HUDEP-2 (cell line): ENCODE data around the gene VCAN.

Source experiments
- DNase-seq, 76 experiments: peaks; one replicate each; lab custom pipeline; 2025; ENCODE audit not compliant: unreplicated experiment in 76 of 76; lab: John Stamatoyannopoulos, UW

VCAN gene

GRCh38 chr5:83467371-83468035 lies 4.0 kb upstream of the VCAN start:
- no peak for DNase-seq

DNA sequence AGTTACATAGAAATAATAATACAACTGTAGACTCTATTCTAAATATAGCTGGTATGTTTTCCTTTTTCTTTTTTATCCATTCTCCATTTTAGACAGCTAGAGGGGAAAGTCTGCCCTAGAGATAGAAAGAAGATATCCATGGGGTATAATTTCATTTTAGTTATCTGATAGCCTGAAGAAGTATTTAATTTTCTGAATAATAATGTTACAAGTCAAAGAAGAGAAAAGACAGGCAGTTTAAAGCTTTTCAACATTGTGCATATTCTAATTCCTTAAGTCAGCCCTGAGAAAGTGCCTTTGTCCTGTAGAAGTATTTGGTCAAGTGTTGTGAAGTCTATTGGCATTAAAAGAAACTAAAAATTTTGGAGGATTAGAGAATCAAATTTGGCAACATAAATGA lies 2.5 kb upstream of the VCAN start:
- DNase-seq: no peak

DNA sequence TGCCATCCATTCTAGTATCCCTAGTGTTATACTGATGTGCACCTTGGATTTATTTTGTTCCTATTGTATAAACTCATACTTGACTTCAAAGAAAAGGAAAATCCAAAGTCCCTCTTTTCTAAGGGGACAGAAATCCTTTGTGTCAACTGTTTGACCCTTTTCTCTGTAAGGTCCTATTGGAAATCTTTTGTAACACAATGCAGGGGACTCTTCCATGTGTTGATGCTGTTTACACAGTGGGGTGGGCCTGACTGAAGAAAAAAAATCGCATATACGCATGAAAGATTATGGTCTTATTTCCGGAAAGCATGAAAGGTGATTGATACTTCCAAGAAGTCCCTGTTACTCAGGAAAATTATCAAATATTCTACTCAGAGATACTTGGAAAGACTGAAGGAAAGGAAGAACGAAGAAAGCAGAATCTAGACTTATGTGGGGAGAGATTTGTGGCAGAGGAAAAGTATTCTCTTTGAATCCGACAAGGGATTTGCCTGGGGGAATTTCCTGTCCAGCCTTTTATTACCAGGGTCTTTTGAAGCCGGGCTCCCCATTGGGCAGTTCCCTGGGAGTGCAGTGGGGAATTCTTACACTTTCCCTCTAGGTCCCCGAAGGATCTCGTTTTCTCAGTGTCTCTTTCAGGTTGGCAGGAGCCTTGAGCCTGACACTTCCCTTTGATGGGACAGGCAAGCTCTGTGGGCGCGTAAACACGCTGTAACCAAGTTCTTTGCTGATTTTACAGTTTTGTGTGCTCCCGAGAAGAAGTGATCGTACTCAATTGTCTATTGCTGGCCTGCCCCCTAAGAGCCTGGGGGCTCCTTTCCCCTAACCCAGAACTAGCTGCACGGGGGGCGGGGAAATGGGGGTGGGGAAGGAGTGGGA lies 779 bp upstream of the VCAN start:
- no peak for DNase-seq

DNA sequence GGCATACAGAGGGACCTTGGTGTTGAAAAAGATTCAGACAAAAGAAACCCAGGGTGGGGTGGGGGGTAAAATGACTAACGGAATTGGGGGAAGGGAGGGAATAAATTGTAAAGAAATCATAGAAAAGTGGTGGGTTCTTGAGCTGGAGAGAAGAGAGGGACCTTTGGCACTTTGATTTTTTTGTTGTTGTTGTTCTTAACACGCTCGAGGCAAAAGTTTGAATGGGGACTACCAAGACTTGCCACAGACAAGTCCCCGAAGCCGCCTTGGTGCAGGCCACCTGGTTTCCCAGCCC lies 616 bp downstream of the VCAN start:
- DNase-seq: no peak

DNA sequence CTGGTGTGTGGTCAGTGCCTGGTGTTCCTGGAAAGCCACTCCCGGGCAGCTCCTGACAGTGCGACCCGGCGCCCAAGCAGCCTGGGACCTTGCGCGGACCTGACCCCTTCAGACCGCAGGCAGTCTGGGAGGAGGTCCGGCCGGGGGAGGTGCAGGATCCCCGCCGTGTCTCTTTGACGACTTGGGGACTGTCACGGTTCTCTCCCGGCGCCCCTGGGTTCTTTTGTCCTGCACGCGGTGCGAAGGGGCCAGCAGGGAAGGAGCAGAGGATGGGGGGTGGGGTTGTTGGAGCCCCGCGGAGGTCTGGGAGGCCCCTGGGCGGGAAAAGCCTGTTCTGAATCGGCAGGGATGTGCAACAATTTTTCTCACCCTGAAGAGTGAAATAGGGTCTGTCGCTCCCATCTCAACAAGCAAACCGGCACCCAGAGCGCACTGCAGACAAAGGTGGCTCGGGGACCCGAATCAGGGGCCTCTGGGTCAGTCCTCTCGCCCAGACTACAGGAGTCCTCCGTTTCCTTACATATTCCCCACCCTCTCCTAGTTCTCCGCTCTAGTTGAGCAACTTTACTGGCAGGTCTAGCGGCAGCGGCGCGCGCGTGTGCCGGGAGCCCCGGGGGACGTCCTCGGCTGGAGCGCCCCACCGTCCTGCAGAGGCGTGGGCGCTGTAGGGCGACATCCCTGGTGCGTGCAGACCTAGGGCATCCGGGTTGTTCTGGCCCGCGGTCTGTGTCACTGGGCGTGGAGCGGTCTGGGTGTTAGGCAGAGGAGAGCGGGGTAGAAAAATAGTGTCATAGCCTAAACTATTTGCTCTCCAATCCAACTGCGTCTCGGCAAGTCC lies 1.2 kb downstream of the VCAN start:
- DNase-seq: peak in 14 of 76 experiments; percentile 2 to 37 (median 13)

GRCh38 chr5:83473346-83474160 lies 2.0 kb downstream of the VCAN start:
- peak in 75 of 76 experiments; percentile 18 to 82 (median 66) for DNase-seq

DNA sequence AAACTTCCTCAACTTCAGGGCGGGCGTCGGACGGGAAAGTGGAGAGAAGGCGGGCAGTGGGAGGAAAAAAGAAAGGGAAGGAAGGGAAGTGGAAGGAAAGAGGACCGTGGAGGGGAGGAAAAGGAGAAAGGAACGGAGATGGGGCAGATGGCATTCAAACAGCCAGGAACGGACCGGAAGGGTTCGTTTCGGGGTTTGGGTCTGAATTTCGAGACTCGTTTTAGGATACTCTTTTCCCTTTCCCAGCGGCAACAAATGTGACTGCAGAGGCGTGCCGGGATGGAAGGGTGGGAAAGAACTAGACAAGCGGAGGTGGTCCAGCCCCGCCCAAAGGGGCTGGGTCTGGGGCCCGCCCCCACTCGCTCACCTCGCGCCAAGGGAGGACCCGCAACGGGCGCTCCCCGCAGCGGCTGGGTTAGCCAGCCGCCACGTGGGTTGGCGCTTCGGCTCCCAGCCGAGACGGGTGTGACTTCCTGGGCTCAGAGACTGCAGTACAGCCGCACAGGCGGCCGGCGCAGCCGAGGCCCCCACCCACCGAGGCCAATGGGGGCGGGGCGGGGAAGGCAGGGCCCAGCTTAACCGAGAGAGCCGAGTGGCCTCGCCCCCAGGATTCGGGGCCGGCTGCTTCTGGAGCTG lies 2.7 kb downstream of the VCAN start:
- peak in 75 of 76 experiments; percentile 10 to 90 (median 75) for DNase-seq

- no peak for DNase-seq
Measured at GRCh38 chr5:83474991-83475390, 3.4 kb downstream of the VCAN start.

DNA sequence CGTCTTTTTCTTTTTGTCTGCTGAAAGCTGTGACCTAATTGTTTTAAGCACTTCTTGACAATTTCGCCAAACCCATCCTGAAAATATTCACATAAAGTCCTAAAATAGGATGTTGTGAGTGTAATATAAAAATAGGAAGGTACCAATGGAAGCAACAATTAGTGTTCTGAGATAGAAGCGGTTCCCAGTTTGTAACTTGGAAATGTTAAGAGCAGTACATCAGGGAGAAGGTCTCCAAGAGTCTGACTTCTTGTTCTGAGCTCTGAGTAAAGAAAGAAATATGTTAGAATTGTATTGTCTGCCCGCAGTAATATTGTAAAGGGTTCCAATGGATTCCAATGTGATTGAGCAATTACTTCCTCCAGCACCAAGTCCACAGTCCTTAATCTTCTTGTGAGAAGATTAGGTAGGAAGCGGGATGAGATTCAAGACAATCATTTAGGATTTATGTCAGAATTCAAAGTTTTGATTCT lies 3.9 kb downstream of the VCAN start:
- no peak for DNase-seq

- DNase-seq: no peak
Measured at GRCh38 chr5:83475935-83476814, 4.6 kb downstream of the VCAN start.

- DNase-seq: no peak
Measured at GRCh38 chr5:83482961-83483360, 11.4 kb downstream of the VCAN start.

DNA sequence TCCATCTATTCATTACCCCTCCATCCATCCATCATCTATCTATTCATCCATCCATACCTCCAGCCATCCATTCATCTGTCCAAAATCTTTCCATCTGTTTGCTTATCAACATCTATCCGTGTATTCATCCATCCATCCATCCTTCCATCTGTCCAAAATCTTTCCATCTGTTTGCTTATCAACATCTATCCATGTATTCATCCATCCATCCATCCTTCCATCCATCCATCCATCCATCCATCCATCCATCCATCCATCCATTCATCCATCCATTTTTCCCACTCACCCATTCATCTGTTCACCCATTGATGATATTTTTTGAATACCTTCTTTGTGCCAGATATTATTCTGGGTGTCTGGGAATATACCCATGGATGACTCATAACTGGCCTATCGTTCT lies 12.8 kb downstream of the VCAN start:
- no peak for DNase-seq

GRCh38 chr5:83485842-83486241 lies 14.3 kb downstream of the VCAN start:
- DNase-seq: no peak

DNA sequence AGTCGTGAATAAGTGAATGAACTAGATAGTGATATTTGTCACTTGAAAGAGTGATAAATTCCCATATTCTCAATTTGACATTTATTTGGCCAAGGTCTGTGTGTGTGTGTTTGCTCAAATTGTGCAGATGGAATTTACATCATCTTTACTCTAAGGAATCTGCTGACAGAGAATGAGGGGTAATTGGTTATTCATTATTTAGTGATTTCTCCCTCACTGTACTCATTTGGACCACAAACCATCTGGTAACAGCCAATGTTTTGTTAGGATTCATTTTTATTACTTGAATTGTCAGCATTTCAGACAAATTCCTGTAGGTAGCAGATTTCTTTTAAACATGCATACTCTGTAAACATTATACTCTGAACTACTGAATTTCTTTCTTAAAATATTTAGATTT lies 15.6 kb downstream of the VCAN start:
- no peak for DNase-seq

GRCh38 chr5:83488271-83488670 lies 16.7 kb downstream of the VCAN start:
- no peak for DNase-seq

DNA sequence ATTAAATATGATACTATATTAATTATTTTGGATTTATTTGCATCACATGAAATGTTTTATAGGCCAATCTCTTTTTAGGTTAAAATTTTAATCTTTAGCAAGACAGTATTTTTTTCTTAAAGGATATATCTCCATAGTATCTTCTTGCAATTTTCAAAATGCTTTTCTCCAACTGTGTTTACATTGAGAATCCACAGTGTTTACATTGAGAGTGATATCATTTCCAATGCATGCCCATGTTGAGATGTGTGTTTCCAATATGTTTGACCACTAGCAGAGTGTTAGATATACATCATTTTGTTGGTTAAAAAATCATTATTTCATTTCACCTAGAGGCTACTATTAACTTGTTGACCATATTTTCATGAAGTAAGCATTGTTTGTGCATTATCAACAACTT lies 17.3 kb downstream of the VCAN start:
- DNase-seq: no peak

DNA sequence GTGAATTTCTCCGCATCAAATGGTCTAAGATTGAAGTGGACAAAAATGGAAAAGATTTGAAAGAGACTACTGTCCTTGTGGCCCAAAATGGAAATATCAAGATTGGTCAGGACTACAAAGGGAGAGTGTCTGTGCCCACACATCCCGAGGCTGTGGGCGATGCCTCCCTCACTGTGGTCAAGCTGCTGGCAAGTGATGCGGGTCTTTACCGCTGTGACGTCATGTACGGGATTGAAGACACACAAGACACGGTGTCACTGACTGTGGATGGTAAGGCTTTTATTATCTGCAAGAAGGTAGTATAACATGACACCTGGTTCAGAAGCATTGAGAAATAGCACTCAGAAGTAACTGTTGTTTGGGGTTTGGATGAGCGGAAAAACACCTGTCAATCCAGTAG lies 18.7 kb downstream of the VCAN start:
- DNase-seq: no peak

DNA sequence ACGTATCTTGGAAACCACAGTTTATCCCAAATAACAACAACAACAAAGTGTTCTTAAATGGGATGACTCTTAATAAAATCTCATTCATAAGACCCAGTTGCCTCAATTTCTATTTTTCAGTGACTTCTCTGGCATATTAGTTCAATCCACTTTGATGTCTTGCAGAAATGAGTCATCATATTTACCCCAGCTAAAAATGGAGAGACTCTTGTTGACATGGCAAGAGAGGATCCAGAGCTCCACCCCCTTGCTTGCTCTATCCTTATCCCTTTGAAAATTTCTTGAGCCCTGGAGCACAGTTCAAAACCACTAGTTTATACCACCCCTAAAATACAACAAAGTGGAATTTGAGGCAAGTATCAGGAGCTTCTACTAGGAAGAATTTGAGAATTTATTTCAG lies 20.8 kb downstream of the VCAN start:
- DNase-seq: no peak

GRCh38 chr5:83493644-83494043 lies 22.1 kb downstream of the VCAN start:
- no peak for DNase-seq
